ENCODE data around the gene KIFC3.
"Not testable (repeated sequence)": the region's sequence is repeated elsewhere in the genome, so short reads cannot be mapped to it uniquely, and the experiment has no call there.

Gene KIFC3

DNA sequence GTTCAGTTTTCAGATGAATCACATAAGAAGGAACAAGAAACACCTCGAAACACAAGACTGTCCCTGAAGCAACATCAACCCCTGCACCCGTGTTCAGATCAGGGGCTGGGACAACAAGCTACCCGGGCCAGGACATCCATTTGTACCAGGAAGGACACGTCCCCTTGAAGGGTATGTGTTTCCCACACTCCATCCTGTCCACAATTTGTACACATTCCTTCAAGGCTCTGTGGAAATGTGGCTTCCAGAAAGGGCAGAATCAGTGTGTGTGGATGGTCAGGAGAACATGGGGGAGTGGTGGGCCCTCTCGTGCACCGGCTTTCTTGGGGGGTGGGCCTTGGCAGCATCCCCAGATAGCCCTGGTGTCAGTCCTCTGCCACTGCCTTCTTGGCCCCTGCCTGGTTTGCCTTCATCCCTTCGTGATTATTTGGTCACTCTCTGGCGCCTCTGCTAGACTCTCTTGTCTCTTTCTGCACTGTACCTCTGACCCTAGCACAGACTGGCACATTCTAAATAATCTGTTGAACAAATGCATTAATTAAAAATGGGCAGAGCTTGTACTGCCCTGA is 10.3 kb downstream of the KIFC3 start:
- Mint-ChIP-seq H3K4me3 (no peak overlapping the region), H3K4me1 (no peaks in the 10 kb centered on the region), H3K36me3 (no peaks in the 10 kb centered on the region), H3K27ac (no peak overlapping the region), H3K9me3 (no peaks in the 10 kb centered on the region), H3K27me3 (peaks cover 5% of the 10 kb centered on the region)
- DNase-seq (ENCODE audit: low spot score in 2 of 2), result no peak
- ATAC-seq (ENCODE audit: low read depth), result no peak

DNA sequence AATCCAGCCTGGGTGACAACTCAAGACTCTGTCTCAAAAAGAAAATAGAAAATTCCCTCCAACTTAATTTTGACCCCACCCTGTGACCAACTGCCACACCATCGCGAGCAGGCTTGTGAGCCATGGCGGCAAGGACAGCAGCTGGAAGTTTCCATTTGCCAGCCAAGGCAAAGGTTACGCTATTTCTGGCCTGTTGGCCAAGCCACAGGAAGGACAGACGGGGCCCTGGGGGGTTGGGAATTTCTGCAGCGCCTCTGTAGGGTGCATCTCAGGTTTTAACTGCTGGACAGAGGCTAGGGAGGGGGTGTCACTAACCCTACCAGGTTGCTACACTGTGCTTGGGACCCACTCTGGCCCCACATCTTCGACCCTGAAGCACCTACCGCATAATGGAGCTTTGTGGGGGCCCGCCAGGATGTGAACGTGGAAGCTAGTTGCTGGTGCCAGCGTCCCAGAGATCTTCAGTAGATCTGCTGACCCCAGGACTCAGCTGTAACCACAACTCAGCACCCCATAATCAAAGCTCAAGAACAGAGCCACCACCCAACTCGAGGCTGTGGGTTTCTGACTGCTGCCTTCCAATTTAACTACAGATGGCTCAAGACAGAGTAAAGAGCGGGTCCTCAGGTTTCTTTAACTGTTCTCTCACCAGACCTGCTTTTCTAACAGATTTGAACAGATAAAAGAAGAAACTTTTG is 10.9 kb downstream of the KIFC3 start:
- Mint-ChIP-seq H3K4me3 (no peak overlapping the region), H3K9me3 (no peaks in the 10 kb centered on the region), H3K4me1 (no peaks in the 10 kb centered on the region), H3K36me3 (no peaks in the 10 kb centered on the region), H3K27me3 (peaks cover 5% of the 10 kb centered on the region), H3K27ac (no peak overlapping the region)
- DNase-seq (ENCODE audit: low spot score in 2 of 2) (no peak), ATAC-seq (ENCODE audit: low read depth) (no peak)

DNA sequence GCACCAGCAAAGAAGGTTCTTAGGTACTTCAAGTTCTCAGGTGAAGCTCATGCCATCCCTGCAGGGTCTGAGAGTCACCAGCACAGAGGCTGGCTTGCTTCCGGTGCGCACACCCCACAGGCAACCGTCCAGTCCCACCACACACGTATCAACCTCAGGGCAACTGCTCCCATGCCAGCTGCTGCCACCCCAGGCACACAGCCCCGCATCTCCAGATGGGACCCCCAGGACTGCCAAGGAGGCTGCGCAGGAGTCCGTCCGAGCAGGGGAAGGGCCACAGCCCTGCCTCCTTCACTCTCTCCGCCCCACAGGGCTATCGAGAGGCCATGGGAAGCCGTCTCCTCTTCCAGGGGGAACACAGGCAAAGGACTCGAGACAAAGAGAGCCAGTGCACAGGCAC is 13.3 kb downstream of the KIFC3 start:
- Mint-ChIP-seq H3K4me3 (no peak overlapping the region), H3K27me3 (peaks cover 14% of the 10 kb centered on the region)

DNA sequence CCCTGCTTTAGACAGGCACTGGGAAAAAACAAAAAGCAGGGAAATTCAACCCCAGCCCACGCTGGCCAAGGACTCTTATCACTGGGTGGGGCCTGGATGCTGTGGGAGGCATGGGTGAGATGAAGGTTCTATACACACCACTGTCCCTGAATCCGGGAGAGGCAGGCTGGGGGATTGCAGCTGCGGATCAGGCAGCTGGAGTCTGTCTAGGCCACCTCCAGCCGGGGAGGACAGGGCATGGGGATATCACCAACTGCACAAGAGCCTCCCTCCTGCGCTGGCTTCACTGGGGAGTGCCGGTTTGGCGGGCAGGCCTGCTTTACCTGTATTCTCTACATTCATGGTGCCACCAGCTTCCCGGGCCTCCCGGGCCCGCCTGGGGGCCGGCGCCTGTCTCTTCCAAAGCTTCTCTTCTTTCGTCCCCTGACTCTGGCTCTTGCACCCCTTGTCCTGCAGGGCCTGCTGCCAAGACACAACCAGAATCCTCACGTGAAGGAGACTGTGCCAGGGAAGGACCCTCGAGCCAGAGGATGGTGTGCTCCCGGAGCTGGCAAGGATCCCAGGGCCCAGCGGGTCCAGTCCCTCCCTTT is 13.9 kb downstream of the KIFC3 start:
- no peaks in the 10 kb centered on the region for H3K9me3 Mint-ChIP-seq
- no peak overlapping the region for H3K4me3 Mint-ChIP-seq
- no peak for ATAC-seq (ENCODE audit: low read depth)

More for the DNA sequence above, 13.3 kb downstream of the KIFC3 start:
- H3K27ac Mint-ChIP-seq, result no peak overlapping the region
- no peaks in the 10 kb centered on the region for H3K36me3 Mint-ChIP-seq
- ATAC-seq (ENCODE audit: low read depth) (no peak), DNase-seq (ENCODE audit: low spot score in 2 of 2) (no peak)
- no peaks in the 10 kb centered on the region for H3K4me1 Mint-ChIP-seq
- H3K9me3 Mint-ChIP-seq, result no peaks in the 10 kb centered on the region

DNA sequence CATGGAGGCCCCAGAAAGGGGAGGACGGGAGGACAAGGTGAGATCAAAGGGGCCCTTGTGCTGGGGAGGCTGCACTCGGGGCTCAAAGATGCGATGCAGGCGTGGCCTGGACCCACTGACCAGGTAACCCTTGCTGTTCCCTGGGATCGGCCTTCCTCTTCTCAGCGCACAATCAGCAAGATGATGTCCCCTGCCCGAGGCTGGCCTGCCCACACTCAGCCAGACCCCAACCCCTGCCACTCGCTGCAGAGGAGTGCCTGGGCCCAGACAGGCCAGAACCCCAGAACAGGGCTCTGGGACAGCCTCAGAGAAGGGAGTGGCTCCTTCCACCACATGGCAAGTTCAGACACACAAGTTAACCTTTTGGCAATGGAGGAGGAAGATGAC is 14.8 kb downstream of the KIFC3 start:
- H3K9me3 Mint-ChIP-seq, result no peaks in the 10 kb centered on the region
- H3K36me3 Mint-ChIP-seq, result no peaks in the 10 kb centered on the region
- H3K27me3 Mint-ChIP-seq, result peaks cover 14% of the 10 kb centered on the region
- no peak overlapping the region for H3K27ac Mint-ChIP-seq
- no peak overlapping the region for H3K4me3 Mint-ChIP-seq
- no peak for ATAC-seq (ENCODE audit: low read depth)
- no peaks in the 10 kb centered on the region for H3K4me1 Mint-ChIP-seq
- no peak for DNase-seq (ENCODE audit: low spot score in 2 of 2)

More for the DNA sequence above, 13.9 kb downstream of the KIFC3 start:
- Mint-ChIP-seq H3K27me3 (peaks cover 14% of the 10 kb centered on the region), H3K27ac (no peak overlapping the region), H3K36me3 (no peaks in the 10 kb centered on the region), H3K4me1 (no peaks in the 10 kb centered on the region)
- DNase-seq (ENCODE audit: low spot score in 2 of 2), result no peak

DNA sequence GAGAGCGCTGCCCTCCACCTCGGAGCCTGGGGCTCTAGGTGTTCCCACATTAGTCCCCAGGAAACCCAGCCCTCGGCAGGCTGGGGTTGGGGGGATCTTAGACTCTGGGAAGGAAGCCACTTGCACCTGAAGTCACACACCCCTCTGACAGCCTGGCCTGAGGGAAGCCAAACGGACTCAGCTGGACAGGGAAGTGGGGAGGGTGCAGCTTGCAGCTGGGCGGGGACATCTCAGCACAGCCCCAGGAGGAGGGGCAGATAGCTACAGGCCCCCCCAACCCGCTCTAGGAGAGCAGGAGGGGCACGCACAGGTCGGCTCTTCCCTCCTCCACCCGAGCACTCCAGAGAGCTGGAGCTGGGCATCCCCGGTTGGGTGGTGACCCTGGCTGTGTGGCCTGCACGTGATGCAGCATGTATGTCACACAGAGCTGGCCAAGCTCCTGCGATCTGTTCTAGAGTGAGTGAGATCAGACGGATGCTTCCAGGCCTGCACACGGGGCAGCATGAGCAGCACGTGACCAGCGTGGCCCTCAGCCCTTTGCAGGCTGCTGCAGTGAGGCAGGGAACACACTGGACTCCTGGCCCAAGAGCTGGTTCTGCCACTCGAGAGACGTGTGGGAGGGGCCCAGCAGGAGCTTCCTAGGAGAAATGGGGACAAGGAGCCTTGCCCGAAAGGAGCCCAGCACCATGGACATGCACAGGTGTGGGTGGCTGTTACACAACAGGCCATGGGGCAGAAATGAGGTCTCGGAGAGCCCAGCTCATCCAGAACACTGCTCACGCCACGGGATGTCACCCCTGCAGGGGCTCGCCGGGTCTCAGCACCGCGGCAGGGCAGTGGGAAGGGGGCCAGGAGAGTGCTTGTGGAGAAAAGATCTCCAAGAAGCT is 15.4 kb downstream of the KIFC3 start:
- no peak overlapping the region for H3K4me3 Mint-ChIP-seq
- H3K4me1 Mint-ChIP-seq, result no peaks in the 10 kb centered on the region
- H3K27ac Mint-ChIP-seq, result no peak overlapping the region
- no peaks in the 10 kb centered on the region for H3K9me3 Mint-ChIP-seq
- H3K27me3 Mint-ChIP-seq, result peaks cover 12% of the 10 kb centered on the region
- no peak for DNase-seq (ENCODE audit: low spot score in 2 of 2)
- no peak for ATAC-seq (ENCODE audit: low read depth)
- no peaks in the 10 kb centered on the region for H3K36me3 Mint-ChIP-seq

DNA sequence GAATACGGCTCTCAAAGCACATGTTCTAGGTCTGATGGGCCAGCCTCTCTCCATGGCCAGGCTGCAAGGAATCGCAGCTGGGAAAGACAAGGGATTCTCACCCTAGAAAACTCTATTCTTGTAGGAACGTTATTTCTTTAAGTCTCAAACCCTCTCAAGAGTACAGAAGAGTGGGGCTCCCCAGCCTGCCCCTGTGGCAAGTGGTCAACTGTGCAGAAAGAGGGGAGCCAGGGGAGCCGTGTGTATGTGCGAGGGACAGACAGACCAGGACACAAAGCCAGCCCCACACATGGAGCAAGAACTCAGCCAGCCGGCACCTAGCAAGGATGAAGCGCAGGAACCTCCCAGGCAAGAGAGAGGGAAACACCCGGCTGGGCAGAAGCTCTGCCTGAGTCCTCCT is 16.4 kb downstream of the KIFC3 start:
- no peaks in the 10 kb centered on the region for H3K4me1 Mint-ChIP-seq
- no peaks in the 10 kb centered on the region for H3K9me3 Mint-ChIP-seq
- ATAC-seq (ENCODE audit: low read depth) (no peak), DNase-seq (ENCODE audit: low spot score in 2 of 2) (no peak)
- peaks cover 12% of the 10 kb centered on the region for H3K27me3 Mint-ChIP-seq
- H3K27ac Mint-ChIP-seq, result no peak overlapping the region
- no peaks in the 10 kb centered on the region for H3K36me3 Mint-ChIP-seq
- no peak overlapping the region for H3K4me3 Mint-ChIP-seq

DNA sequence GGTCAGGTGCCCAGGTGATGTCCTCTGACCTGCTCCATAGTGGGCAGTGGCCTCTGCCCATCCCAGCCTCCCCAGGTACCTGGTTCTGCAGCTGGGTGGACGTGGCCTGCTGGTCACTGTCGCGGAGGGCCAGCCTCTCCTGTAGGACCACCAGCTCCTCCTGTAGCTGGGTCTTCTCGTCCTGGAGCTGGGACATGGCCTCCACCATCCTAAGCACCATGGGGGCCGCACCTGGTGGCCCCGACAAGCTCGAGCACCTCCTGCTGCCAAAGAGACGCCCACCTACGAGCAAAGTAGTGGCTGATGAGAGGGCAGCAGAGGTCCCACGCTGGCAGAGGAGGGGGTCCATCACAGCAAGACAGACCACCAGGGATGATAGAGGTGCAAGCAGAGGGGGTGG is 16.9 kb downstream of the KIFC3 start:
- Mint-ChIP-seq H3K27ac (no peak overlapping the region), H3K4me1 (no peaks in the 10 kb centered on the region), H3K9me3 (no peaks in the 10 kb centered on the region), H3K36me3 (no peaks in the 10 kb centered on the region), H3K4me3 (no peak overlapping the region), H3K27me3 (peaks cover 12% of the 10 kb centered on the region)
- DNase-seq (ENCODE audit: low spot score in 2 of 2) (no peak), ATAC-seq (ENCODE audit: low read depth) (no peak)

DNA sequence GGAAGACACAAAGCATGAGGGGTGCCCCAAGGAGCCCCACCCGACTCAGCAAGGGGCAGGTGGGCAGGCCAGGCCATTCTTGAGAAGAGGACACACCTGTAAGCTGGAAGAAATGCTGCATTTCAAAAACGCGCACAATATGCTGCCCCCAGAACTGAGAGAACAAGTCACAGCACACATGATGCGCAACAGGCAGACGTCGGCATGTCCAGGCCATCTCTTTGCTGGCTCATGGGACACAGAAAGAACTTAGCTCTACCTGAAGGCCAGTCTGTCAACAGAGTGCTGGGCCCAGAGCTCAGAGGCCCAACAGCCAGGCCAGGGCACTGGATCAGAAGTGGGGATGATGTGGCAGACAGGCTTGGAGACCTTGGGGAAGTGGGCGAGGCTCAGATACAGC is 18.0 kb downstream of the KIFC3 start:
- Mint-ChIP-seq H3K36me3 (no peaks in the 10 kb centered on the region), H3K4me3 (no peak overlapping the region), H3K27ac (no peak overlapping the region), H3K27me3 (peaks cover 12% of the 10 kb centered on the region), H3K9me3 (no peaks in the 10 kb centered on the region), H3K4me1 (no peaks in the 10 kb centered on the region)
- no peak for ATAC-seq (ENCODE audit: low read depth)
- no peak for DNase-seq (ENCODE audit: low spot score in 2 of 2)

DNA sequence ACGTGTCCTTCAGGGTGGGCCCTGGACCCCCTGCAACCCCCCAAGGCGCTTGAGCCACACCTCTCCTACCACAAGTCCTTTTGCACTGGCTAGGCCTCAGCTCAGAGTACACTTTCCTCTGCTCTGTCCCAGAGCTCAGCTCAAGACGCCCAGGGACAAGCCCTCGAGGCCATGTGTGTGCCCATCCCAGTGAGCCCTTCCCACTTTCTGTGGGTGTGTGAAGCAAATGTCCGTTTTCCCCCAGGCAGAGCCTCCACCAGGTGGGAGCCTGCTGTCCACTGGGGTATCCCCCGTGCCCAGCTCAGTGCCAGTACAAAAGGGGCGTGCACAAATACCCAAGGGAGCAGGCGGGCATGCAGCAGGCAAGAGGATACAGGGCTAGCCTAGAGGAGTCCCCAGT is 18.4 kb downstream of the KIFC3 start:
- DNase-seq (ENCODE audit: low spot score in 2 of 2) (no peak), ATAC-seq (ENCODE audit: low read depth) (no peak)
- Mint-ChIP-seq H3K4me3 (no peak overlapping the region), H3K27me3 (peaks cover 12% of the 10 kb centered on the region), H3K27ac (no peak overlapping the region), H3K4me1 (no peaks in the 10 kb centered on the region), H3K9me3 (no peaks in the 10 kb centered on the region), H3K36me3 (no peaks in the 10 kb centered on the region)

DNA sequence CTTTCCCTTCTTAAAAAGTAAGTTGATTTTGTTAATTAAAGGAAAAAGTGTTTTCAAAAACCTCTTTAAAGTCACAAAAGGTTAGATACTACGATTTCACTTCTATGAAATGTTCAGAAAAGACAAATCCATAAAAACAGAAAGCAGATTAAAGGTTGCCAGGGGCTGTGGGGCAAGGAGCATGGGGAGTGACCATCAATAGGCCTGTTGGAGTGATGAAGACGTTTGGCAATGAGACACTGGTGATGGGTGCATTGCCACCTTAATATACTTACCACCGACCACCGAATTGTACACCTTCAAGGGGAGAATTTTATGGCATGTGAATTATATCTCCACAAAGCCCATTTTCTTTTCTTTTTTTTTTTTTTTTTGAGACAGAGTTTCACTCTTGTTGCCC is 19.2 kb downstream of the KIFC3 start:
- DNase-seq (ENCODE audit: low spot score in 2 of 2) (no peak), ATAC-seq (ENCODE audit: low read depth) (no peak)
- Mint-ChIP-seq H3K36me3 (no peaks in the 10 kb centered on the region), H3K27me3 (peaks cover 12% of the 10 kb centered on the region), H3K4me3 (no peak overlapping the region), H3K27ac (no peak overlapping the region), H3K9me3 (no peaks in the 10 kb centered on the region), H3K4me1 (no peaks in the 10 kb centered on the region)

DNA sequence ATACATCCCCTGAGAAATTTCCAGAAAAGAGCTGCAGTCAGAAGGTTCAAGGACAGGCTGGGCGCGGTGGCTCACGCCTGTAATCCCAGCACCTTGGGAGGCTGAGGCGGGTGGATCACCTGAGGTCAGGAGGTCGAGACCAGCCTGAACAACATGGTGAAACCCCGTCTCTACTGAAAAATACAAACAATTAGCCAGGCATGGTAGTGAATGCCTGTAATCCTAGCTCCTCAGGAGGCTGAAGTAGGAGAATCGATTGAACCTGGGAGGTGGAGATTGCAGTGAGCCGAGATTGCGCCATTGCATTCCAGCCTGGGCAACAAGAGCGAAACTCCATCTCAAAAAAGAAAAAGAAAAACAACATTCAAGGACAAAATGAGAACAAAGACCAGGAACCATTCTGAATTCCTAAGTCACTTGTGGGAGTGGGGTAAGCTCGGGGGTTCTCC is 19.7 kb downstream of the KIFC3 start:
- ATAC-seq (ENCODE audit: low read depth); H3K4me3 Mint-ChIP-seq; H3K4me1 Mint-ChIP-seq; H3K9me3 Mint-ChIP-seq; DNase-seq (ENCODE audit: low spot score in 2 of 2); H3K36me3 Mint-ChIP-seq; H3K27ac Mint-ChIP-seq: not testable (repeated sequence)
- H3K27me3 Mint-ChIP-seq, result peaks cover 12% of the 10 kb centered on the region

DNA sequence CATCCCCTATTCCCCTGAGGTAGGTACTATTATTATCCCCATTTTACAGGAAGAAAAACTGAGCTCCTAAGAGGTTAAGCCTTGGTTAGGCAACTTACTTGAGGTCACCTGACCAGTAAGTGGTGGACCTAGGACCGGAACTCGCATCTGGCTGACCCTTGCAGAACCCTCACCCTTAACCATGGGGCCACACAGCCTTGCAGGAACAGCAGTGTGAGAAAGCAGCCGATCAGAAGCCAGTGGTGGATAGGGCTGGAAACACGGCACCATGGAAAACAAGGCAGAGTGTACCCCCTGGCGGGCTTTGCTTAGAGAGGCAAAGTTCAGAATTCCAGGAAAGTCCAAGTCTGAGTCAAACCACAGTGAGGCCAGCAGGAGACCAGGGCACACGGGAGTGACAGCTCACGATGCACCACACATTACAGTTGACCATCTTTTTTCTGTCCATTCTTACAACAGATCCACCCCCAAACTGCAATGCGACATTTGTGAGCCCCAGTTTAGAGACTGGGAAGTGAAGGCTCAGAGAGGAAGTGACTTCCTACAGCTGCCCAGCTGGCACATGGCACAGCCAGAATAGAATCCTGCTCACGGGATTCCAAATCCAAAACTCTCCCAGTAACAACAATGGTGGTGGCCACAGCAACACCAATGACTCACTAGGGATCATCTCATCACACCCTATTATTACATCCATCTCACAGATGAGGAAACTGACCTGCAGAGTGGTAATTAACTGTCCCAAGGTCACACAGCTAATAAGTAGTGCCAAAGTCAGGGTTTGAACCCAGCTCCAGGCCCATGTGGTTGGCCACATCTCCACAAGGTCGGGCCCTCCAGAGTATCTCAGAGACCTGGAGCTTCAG is 20.3 kb downstream of the KIFC3 start:
- no peaks in the 10 kb centered on the region for H3K36me3 Mint-ChIP-seq
- H3K4me3 Mint-ChIP-seq, result no peak overlapping the region
- H3K9me3 Mint-ChIP-seq, result no peaks in the 10 kb centered on the region
- no peak for ATAC-seq (ENCODE audit: low read depth)
- H3K27ac Mint-ChIP-seq, result no peak overlapping the region
- peaks cover 11% of the 10 kb centered on the region for H3K27me3 Mint-ChIP-seq
- H3K4me1 Mint-ChIP-seq, result no peaks in the 10 kb centered on the region
- DNase-seq (ENCODE audit: low spot score in 2 of 2), result no peak
